Dermis microvascular lymphatic vessel endothelial cell (primary cell): ENCODE data around the gene FKBP5. TPM values are rescaled to one million over a fixed set of nuclear protein-coding genes. Genes with fewer than 3 reads are reported as not detected.
"Not testable (repeated sequence)": the region's sequence is repeated elsewhere in the genome, so short reads cannot be mapped to it uniquely, and the experiment has no call there.

ENCODE experiments used
- DNase-seq, 2 donors: peaks; one replicate each; pipeline versions ENCODE4 v3.0.0 to v3.0.0-alpha.2; 2010; ENCODE audit warnings: low read depth in 2 of 2
- total RNA-seq: library from RNA; depleted of rRNA; stranded (reverse); fragments of >200 nt; gene quantifications from 2 replicates; pipeline ENCODE4 v1.2.1, GENCODE V29; 2014

FKBP5 gene
- total RNA-seq, 1 donor from 2014 or later = 40.3 TPM

GRCh38 chr6:35691027-35691824 lies 2.5 kb upstream of the FKBP5 start:
- no peak for DNase-seq

GRCh38 chr6:35690484-35690883 lies 1.8 kb upstream of the FKBP5 start:
- DNase-seq = no peak

GRCh38 chr6:35690006-35690405 lies 1.3 kb upstream of the FKBP5 start:
- not testable (repeated sequence) for DNase-seq

- peak in 1 of 2 donors; percentile 65 for DNase-seq
These were observed 784 bp downstream of the FKBP5 start for GRCh38 chr6:35687658-35688604.

- no peak for DNase-seq
These were observed 1.7 kb downstream of the FKBP5 start for GRCh38 chr6:35686873-35687555.

- DNase-seq = no peak
These were observed 2.3 kb downstream of the FKBP5 start for GRCh38 chr6:35686436-35686835.

GRCh38 chr6:35683267-35683666 lies 5.4 kb downstream of the FKBP5 start:
- DNase-seq = no peak

GRCh38 chr6:35681298-35681697 lies 7.4 kb downstream of the FKBP5 start:
- DNase-seq = no peak

GRCh38 chr6:35679399-35679798 lies 9.3 kb downstream of the FKBP5 start:
- DNase-seq = no peak

- DNase-seq = no peak
These were observed 9.9 kb downstream of the FKBP5 start for GRCh38 chr6:35678814-35679213.

GRCh38 chr6:35678021-35678654 lies 10.6 kb downstream of the FKBP5 start:
- DNase-seq = peak in 1 of 2 donors; percentile 63

- DNase-seq = no peak
These were observed 11.3 kb downstream of the FKBP5 start for GRCh38 chr6:35677456-35677855.

- DNase-seq = no peak
These were observed 12.8 kb downstream of the FKBP5 start for GRCh38 chr6:35675871-35676459.

- no peak for DNase-seq
These were observed 14.1 kb downstream of the FKBP5 start for GRCh38 chr6:35674594-35674993.

GRCh38 chr6:35673755-35674154 lies 15.0 kb downstream of the FKBP5 start:
- DNase-seq = no peak

- not testable (repeated sequence) for DNase-seq
These were observed 15.4 kb downstream of the FKBP5 start for GRCh38 chr6:35673284-35673666.

GRCh38 chr6:35670453-35670852 lies 18.3 kb downstream of the FKBP5 start:
- DNase-seq = not testable (repeated sequence)

GRCh38 chr6:35669451-35670045 lies 19.2 kb downstream of the FKBP5 start:
- DNase-seq = peak; percentile 81 to 92

GRCh38 chr6:35668744-35669450 lies 19.8 kb downstream of the FKBP5 start:
- DNase-seq = peak in 1 of 2 donors; percentile 41

- DNase-seq = peak in 1 of 2 donors; percentile 55
These were observed 20.6 kb downstream of the FKBP5 start for GRCh38 chr6:35668096-35668495.
